Transverse colon (tissue), 4 donors: ENCODE results near the gene DROSHA. TPM values are rescaled to one million over a fixed set of nuclear protein-coding genes. Genes with fewer than 3 reads are reported as not detected.

Experiments
- DNase-seq: peaks from one replicate; pipeline ENCODE4 v3.0.0-alpha.2; 2019
- H3K27ac ChIP-seq, 4 donors: fragments of 200-600 bp; sonication (generic); 2 replicates each; pipeline ENCODE4 v1.5.1; 2016 to 2018; ENCODE audit warnings: inconsistent platforms in 4 of 4
- H3K27me3 ChIP-seq: fragments of 200-600 bp; sonication (generic); 2 replicates; pipeline ENCODE4 v1.5.1; 2017; ENCODE audit warnings: inconsistent platforms
- H3K36me3 ChIP-seq, 4 donors: fragments of 200-600 bp; sonication (generic); 2 replicates each; pipeline ENCODE4 v1.5.1; 2017 to 2019; ENCODE audit warnings: inconsistent platforms in 4 of 4
- H3K4me1 ChIP-seq, 4 donors: fragments of 200-600 bp; sonication (generic); 2 replicates each; pipeline ENCODE4 v1.5.1; 2017 to 2020; ENCODE audit warnings: inconsistent platforms in 4 of 4
- H3K4me3 ChIP-seq, 4 donors: fragments of 200-600 bp; sonication (generic); 1 replicate in 1 of 4; 2 replicates in 3 of 4; pipeline versions ENCODE4 v1.5.1 to v1.6.1; 2017 to 2019; ENCODE audit warnings: inconsistent platforms in 4 of 4
- H3K9me3 ChIP-seq, 2 donors: fragments of 200-600 bp; sonication (generic); 2 replicates each; pipeline ENCODE4 v1.5.1; 2017 to 2019; ENCODE audit warnings: inconsistent platforms in 2 of 2
- EP300 ChIP-seq: sonication (generic); formaldehyde crosslinking; IDR thresholded peaks from one replicate; pipeline ENCODE4 v1.6.1; 2017; ENCODE audit warnings: antibody characterized with exemption, low read depth
- POLR2A ChIP-seq: fragments of 450-650 bp; IDR thresholded peaks from one replicate; pipeline ENCODE4 v1.6.1; 2016; ENCODE audit warnings: antibody characterized with exemption, mild to moderate bottlenecking, moderate library complexity
- POLR2AphosphoS5 ChIP-seq, 3 donors: sonication (generic); formaldehyde crosslinking; IDR thresholded peaks; one replicate each; pipeline ENCODE4 v1.6.1; 2016; ENCODE audit warnings: antibody characterized with exemption in 3 of 3
- WGBS, 2 donors: methylation state at CpG; one replicate each; pipeline ENCODE4 v1.1.5; 2018; ENCODE audit warnings: low coverage in 1 of 2; 5-methylcytosine and 5-hydroxymethylcytosine counted together
- in situ Hi-C, 4 donors: fragments of 200-750 bp; cut with MboI; loops; one replicate each; pipeline versions ENCODE4 v1.15.0 to v1.15.1; 2017; ENCODE audit warnings: low sequenced_read_pairs in 3 of 4, low pct_ligation_motif_present in 1 of 4, low pct_unique_long_range_greater_than_20kb in 1 of 4
- intact Hi-C: fragments of 100-400 bp; cut with DNase I; formaldehyde crosslinking; loops from one replicate; pipeline ENCODE4 v1.15.1; 2023; ENCODE audit warnings: low total_unique reads
- total RNA-seq, 4 donors: library from RNA; depleted of rRNA; stranded (reverse); fragments of >200 nt; gene quantifications; one replicate each; pipeline ENCODE4 v1.1.0, GENCODE V29; 2016
- TF ChIP-seq, protein P1 (sequence below), 5 experiments: fragments of 200-600 bp in 3 of 5; fragments of 450-650 bp in 2 of 5; sonication (generic) in 3 of 5; IDR thresholded peaks; 1 replicate in 2 of 5; 2 replicates in 3 of 5; pipeline ENCODE4 v1.5.1; 2016 to 2017; ENCODE audit warnings: antibody characterized with exemption in 5 of 5, inconsistent platforms in 3 of 5, mild to moderate bottlenecking in 2 of 5, moderate library complexity in 1 of 5

Gene DROSHA
- total RNA-seq, 4 donors from 2014 or later: 32.2 to 503 (median 47.4) TPM

DNA sequence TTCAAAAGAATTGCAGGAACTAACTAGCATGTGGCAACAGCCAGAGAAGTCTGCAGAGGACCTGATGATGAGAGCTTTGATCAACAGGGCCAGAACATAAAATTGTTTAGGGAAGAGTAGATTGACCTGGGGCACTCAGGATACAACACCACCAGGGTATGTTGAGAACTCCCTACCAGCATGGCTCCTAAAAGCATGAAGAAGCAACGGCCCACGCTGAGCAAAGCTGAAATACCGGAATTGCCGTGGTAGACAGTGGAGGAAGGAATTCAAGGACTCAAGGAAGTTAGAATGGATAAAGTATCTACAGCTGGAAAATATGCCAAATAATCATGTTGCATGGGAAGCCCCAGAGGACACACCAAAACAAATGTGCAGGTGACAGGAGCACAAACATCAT lies 31.6 kb downstream of the DROSHA start:
- Histone ChIP-seq H3K36me3 (peaks cover 0 to 82% (median 18%) of the 10 kb centered on the region in 4 donors), H3K27ac (no peak overlapping the region), H3K27me3 (no peaks in the 10 kb centered on the region), H3K4me1 (no peaks in the 10 kb centered on the region), H3K9me3 (no peaks in the 10 kb centered on the region), H3K4me3 (no peak overlapping the region)
- TF ChIP-seq POLR2AphosphoS5 (IDR thresholded peaks at IDR 0.05): no peak
- TF ChIP-seq EP300: no peak
- no peak for TF ChIP-seq POLR2A
- TF ChIP-seq, protein P1, sequence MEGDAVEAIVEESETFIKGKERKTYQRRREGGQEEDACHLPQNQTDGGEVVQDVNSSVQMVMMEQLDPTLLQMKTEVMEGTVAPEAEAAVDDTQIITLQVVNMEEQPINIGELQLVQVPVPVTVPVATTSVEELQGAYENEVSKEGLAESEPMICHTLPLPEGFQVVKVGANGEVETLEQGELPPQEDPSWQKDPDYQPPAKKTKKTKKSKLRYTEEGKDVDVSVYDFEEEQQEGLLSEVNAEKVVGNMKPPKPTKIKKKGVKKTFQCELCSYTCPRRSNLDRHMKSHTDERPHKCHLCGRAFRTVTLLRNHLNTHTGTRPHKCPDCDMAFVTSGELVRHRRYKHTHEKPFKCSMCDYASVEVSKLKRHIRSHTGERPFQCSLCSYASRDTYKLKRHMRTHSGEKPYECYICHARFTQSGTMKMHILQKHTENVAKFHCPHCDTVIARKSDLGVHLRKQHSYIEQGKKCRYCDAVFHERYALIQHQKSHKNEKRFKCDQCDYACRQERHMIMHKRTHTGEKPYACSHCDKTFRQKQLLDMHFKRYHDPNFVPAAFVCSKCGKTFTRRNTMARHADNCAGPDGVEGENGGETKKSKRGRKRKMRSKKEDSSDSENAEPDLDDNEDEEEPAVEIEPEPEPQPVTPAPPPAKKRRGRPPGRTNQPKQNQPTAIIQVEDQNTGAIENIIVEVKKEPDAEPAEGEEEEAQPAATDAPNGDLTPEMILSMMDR (IDR thresholded peaks at IDR 0.05): no peak
- in situ Hi-C loops (no loop called here), intact Hi-C loops (no loop called here)
- no peak for DNase-seq
- whole genome bisulfite sequencing, 2 donors: 97% methylated on average over 4 of the region's 4 CpGs; no CpG with 5 or more reads in 1 of the 2 donors

DNA sequence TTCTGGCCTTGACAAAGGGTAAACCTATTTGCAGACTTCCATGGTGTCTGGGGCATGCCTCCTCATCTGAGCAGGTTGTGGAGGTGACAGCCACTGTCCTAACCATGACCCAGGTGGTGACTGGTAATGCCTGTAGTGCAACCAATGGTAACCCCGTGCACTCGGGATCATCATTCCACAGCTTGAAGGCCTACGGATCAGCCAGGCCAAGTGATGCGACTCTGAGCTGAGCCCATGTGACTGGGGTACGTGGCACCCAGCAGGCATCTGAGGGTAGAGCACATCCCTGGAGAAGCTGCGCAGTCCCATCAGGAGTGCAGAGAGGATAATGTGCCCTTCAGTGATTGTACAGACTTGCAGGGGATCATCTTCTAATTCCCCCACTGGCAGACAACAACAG lies 35.0 kb downstream of the DROSHA start:
- TF ChIP-seq POLR2A (no peak), EP300 (no peak), POLR2AphosphoS5 (IDR thresholded peaks at IDR 0.05) (no peak)
- TF ChIP-seq, protein P1 (IDR thresholded peaks at IDR 0.05): no peak
- no peaks in the 10 kb centered on the region for H3K9me3 ChIP-seq

DNA sequence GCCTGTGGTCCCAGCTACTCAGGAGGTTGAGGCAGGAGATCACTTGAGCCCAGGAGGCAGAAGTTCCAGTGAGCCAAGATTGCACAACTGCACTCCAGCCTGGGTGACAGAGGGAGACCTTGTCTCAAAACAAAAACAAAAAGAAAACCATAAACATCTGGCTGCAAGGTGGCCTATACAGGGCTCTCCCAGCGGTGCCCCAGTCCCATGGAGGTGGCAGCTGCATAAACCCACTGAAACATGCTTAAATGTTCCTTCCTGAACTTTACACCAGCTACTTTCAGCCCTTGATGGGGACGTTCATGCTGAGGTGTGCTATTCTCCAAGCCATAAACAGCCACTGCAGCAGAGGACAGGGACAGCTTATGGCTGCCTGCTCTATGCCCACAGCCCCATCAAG lies 35.6 kb downstream of the DROSHA start:
- Histone ChIP-seq H3K9me3 (no peaks in the 10 kb centered on the region), H3K27me3 (no peaks in the 10 kb centered on the region), H3K4me1 (no peaks in the 10 kb centered on the region), H3K4me3 (no peak overlapping the region), H3K27ac (no peak overlapping the region), H3K36me3 (peaks cover 0 to 60% (median 21%) of the 10 kb centered on the region in 4 donors)
- TF ChIP-seq POLR2AphosphoS5 (IDR thresholded peaks at IDR 0.05) (no peak), POLR2A (no peak), EP300 (no peak)
- TF ChIP-seq, protein P1 (IDR thresholded peaks at IDR 0.05): no peak
- intact Hi-C loops (no loop called here), in situ Hi-C loops (no loop called here)
- no peak for DNase-seq
- 85% methylated on average over 2 of the region's 2 CpGs; no CpG with 5 or more reads in 1 of the 2 donors for WGBS, 2 donors

More for the DNA sequence above, 35.0 kb downstream of the DROSHA start:
- no peak overlapping the region for H3K27ac ChIP-seq
- intact Hi-C loops (no loop called here), in situ Hi-C loops (no loop called here)
- 97% methylated on average over 6 of the region's 6 CpGs; no CpG with 5 or more reads in 1 of the 2 donors for WGBS, 2 donors
- no peaks in the 10 kb centered on the region for H3K27me3 ChIP-seq
- H3K4me1 ChIP-seq: no peaks in the 10 kb centered on the region
- H3K4me3 ChIP-seq: no peak overlapping the region
- peaks cover 0 to 63% (median 19%) of the 10 kb centered on the region in 4 donors for H3K36me3 ChIP-seq
- no peak for DNase-seq

DNA sequence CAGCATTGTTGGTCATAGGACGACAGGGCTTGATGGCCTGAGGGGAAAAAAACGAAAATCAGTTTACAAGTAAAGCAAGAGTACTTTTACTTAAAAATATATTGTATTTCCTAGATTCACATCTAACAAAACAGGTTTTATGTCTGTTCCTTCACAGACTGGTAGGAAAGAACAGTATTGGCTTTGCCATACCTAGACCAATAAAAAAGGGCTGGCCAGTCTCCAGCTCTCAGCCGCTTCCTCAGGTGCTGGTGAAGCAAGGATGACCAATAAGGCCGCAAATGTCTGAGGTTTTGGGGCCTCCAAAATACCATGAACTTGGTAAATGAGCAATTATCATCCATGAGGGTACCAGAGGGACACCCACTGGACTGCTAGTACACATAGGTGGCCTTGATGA lies 36.6 kb downstream of the DROSHA start:
- no peak for TF ChIP-seq EP300
- TF ChIP-seq POLR2AphosphoS5 (IDR thresholded peaks at IDR 0.05): no peak
- TF ChIP-seq, protein P1 (IDR thresholded peaks at IDR 0.05): no peak
- TF ChIP-seq POLR2A: no peak
- no peaks in the 10 kb centered on the region for H3K9me3 ChIP-seq
- no peaks in the 10 kb centered on the region for H3K4me1 ChIP-seq
- peaks cover 0 to 52% (median 21%) of the 10 kb centered on the region in 4 donors for H3K36me3 ChIP-seq
- in situ Hi-C loops (no loop called here), intact Hi-C loops (no loop called here)
- H3K27me3 ChIP-seq: no peaks in the 10 kb centered on the region
- 94 to 95% methylated on average over 4 of the region's 4 CpGs for WGBS, 2 donors
- H3K4me3 ChIP-seq: no peak overlapping the region
- no peak for DNase-seq
- H3K27ac ChIP-seq: no peak overlapping the region
